GM19238 (cell line): ENCODE results near the gene RTL1.

ENCODE experiments used
- DNase-seq: peaks from one replicate; pipeline ENCODE4 v3.0.0; 2011; ENCODE audit warnings: low spot score; ENCODE audit not compliant: insufficient read length

Gene RTL1

GRCh38 chr14:100898935-100899883, 4.3 kb downstream of the RTL1 start:
- DNase-seq: no peak

GRCh38 chr14:100898465-100898864, 5.1 kb downstream of the RTL1 start:
- DNase-seq: no peak

DNA sequence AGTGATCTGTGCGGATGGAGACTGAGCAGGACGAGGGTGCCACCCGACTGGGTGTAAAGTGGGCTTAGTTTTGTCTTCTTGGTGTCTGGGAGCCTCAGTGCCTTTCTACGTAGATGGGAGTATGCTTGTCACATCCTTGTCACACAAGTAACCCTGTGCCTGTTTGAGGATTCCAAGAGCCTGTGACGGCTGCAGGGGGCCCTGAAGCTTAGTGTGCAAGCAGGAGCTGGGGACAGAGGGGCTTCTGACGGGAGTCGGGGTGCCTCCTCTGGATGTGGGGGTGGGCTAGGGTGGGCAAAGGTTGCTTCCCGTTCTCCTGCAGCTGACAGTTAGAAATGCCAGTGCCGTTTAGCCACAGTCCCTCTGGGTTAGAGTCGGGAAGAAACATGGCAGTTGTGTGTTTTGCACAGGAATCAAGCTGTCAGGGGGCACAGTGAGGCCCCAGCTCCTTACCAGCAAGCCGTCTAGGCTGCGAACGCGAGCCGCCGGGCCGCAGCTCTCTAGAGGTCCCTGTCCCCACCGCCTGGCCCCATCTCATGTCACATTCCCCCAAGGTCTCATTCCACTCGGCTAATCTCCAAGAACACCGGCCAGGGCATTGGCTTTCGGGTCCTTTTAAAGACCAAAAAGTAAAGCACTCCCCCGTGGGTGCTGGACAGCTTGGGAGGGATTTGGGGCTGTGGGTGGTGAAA, 7.0 kb downstream of the RTL1 start:
- DNase-seq: no peak

DNA sequence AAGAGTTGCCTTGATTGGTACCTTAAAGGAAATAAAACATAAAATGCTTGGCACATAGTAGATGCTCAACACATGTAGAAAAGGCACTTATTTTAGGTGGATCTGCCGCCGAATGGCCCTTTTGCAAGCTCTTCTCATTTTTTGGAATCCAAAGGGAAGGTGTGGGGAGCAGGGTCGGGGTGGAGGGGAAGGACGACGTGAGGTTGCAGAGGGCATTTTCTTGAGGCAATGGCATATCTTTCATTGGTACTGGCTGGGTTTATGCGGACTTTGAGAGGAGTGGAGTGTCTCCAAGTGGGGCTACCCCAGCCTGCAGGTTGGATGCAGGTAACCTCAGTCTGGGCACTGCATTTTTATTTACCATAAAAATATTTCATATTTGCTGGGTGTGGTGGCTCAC, 8.1 kb downstream of the RTL1 start:
- no peak for DNase-seq

DNA sequence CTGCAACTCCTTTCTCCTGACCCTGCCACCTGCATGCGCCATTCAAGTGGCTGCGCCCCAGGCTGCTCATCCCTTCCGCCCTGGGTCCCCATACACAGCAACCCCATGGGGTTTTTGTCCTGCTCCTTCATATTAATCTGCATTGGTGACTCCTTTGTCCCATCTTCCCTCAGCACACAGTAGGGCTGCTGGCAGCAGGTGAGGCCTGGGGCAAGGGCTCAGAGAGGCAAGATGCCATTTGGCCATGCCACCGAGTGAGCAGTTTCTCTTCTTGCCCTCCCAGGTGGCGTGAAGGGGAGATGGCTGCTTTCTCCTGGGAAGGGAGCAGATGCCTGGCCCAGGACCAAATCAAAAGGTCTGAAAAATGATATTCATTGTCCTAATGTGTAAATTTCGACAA, 9.1 kb downstream of the RTL1 start:
- DNase-seq: no peak

GRCh38 chr14:100893760-100894159, 9.8 kb downstream of the RTL1 start:
- DNase-seq: no peak

- DNase-seq: no peak
These were observed 10.3 kb downstream of the RTL1 start for GRCh38 chr14:100893228-100893601.

DNA sequence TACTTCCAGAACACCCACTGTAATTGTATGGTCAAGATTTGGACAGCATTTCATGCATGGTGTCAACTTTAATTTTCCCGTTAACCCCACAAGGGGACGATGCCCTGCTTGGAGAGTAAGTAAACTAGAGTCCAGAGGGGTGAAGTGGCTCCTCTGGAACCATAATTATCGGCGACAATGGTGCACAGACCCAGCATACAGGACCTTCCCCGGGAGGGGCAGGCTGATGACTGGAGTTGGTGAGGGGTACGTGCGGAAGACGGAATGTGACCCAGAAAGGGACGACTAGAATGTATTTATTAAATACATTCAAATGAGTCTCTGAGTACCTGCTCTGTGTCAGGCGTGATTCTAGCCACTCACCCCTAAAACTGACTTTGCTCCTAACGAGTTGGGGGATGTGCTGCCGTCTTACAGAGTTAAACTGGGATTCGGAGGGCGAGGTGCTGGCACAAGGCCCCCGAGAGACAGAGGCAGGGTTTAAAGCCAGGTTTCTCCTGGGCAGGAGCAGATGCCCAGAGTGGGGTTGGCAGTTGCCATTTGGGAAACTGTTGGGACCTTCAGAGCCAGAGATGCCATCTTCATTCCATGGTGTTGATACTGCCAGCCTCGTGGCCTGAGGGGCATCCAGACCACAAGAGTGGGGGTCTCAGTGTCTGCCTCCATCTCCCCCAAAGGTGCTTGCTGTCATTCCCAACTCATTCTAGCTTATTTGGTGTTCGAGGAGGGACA, 10.9 kb downstream of the RTL1 start:
- DNase-seq: no peak

DNA sequence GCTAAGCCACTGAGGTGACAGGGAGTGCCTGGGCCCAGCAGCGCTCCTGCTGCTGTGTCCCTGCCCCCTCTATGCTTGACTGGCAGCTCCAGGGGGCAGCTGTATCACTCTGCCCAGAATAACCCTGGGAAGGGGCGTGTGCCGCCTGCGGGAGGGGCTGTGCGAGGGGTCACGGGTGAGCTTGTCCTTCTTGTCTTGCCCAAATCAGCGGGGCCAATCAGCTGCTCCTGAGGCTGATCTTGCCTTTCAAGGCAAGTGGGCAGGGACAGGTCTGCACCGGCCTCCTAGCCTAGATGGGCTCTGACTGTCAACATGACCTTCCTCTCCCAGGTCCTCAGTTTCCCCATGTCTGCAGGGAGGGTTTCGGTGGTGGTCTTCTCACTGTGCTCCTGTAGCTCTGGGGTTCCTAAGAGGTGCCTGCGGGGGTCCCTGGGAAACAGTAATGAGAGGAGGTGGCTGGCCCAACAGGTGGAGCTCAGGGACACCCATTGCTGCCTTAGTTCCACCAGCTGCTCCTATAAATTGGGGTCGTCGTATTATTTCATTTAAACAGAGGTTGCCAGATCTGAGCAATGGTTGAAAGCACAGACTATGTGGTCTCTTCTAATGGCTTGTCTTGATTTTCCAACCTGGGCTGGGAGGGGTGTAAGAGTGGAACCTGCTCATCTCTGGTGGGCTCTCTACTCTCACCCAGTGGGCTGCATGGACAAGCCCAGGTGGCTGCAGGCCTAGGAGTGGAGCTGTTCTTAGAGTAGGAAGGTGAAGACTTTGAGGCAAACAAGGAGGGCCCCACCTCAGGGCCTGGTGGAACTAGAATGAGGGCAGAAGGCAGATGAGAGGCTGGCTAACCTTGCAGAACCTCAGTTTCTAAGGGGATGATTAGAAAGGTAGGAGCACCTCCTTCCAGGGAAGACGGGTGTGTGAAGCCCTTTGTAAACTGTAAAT, 11.7 kb downstream of the RTL1 start:
- DNase-seq: no peak

- no peak for DNase-seq
These were observed 12.5 kb downstream of the RTL1 start for GRCh38 chr14:100891051-100891450.

DNA sequence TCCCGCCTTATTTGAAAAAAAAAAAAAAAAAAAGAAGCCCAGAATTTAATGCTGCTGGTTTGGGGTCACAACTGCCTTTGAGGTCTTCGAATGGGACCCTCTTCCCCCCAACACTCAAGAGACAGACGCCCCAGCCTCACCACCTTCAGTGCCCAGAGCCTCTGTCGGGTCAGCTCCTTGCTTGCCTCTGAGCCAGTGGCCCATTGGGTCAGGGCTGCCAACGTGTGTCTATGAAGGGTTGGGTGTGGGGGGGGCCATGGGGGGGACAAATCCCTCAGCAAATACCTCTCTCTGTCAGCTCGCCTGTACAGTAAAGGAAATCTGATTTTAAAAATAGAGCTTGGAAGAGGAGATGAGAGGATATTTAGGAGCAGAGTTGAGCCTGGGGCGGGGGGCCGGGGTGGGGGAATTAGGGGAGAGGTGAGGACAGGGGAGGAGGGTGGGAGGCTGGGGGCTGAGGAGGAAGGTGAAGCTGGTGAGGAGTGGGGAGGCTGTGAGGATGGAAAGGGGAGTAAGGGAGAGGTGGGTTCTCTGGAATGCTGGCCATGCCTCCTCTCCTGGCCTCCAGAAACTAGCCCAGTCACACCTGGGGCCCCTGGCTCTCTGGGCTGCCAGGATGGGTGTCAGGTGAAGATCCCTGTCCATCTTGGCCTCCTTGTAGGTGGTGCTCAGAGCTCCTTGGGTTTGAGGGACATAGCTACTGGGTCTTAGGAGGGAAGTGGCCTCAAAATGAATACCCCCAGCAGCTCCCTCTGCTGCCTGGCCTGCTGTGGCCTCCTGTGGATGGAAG, 13.3 kb downstream of the RTL1 start:
- DNase-seq: no peak

- no peak for DNase-seq
These were observed 13.9 kb downstream of the RTL1 start for GRCh38 chr14:100889641-100890040.

DNA sequence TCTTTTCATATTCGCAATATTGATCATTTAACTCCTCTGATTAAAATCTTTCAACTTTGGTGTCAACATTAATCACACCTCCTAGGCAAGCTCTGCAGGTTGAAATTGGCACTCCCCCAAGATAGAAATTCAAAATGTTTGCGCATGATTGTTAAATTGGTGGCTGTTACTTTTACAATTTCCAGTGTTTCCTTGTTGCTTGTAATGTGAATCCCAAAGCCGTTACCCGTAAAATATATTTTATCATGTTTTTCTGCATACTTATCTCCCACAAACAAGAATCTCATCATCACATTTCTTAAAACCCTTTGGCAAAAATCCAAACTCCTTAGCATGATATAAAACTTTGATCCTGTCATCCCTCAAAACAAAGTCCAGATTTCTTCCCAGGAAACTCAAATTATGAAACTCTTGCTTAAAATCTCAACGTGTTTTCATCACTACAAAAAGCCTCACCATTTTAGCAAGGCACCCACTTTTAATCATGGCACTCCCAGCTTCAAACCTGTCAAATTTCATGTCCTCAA, 14.7 kb downstream of the RTL1 start:
- DNase-seq: no peak

DNA sequence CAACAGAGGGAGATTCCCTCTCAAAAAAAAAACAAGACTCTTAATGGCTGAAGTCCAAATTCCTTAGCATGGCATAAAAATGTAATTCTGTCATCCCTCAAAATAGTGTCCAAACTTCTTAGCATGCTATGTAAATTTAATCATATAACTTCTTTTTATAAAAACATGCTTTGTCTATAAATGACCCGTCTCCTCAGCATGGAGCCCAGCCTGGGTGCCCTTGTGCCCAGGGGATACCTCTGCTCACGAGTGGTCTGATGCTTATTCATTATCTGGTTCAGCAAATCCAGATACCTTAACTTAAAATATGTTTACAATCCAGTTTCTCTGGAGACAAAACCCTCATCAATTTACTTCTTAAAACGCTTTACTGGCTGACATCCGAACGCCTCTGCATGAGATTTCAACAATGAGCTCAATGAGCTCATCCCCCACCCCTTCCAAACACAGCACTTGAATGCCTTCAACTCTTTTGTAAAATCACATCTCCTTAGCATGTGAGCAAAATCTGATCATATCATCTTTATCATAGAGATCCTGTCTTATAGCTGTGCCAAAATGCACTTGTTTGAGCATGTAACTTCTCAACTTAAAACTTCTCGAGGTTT, 15.7 kb downstream of the RTL1 start:
- DNase-seq: no peak

DNA sequence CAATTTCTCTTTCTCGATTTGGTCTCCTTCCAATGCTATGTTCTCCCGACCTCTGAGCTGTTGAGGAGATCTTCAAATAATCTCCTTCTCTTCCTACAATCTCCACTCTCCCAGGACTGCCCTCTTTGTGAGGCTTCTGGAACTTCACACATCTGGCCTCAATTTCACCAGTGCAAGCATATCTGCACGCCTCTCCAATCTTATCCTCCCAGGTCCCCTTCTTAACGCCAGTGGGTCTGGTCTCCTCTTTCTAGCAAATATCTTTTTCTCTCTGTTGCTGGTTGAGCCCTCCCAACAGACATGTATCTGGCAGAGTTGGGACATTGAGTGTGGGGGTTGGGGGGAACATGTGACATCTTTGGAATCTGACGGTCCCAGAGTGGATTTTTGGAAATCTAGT, 17.9 kb downstream of the RTL1 start:
- no peak for DNase-seq

DNA sequence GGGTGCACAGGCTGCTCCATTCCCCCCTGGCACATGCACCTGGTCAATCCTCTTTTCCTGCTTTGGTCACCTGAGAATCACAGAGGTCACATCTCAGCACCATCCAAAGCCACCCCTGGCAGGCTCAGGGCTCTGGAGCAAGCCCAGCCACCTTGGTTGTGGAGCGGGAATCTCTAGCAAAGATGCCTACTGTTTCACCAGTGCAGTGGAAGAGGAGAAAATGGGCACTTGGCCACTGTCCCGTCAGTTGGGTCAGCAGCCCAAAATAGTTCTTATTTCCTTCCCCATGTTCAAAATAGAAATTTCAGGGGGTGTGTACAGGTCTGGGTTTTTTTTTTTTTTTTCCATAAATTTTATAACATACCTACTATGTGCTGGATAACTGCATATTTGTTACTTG, 18.3 kb downstream of the RTL1 start:
- DNase-seq: no peak

DNA sequence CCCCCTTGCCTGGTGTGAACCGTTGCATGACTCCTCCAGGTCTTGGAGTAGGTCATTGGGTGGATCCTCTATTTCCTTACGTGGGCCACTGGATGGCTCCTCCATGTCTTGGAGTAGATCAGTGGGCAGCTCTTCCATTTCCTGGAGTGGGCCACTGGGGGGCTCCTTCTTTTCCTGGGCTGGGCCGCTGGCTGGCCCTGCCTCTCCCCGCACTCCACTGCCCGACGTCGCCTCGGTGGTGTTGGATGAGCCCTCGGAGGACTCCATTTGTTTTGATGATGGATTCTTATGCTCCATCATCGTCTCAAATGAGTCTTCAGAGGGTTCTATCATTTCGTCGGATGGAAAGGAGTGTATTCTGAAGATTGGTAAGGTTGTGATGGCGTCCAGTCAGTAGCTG, 19.1 kb downstream of the RTL1 start:
- DNase-seq: no peak

DNA sequence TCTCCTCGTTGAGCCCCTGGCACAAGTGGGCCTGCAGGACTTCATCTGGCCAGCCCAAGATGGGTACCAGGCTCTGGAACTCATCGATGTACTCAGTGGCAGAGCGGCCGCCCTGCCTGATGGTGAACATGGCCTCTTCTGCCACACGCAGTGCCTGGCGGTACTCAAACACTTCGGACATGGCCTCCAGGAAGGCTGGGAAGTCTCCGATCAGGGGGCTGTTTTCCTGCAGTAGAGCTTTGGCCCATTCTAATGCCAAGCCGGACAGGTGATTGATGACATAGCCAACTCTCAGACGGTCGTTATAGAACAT, 19.8 kb downstream of the RTL1 start:
- no peak for DNase-seq

DNA sequence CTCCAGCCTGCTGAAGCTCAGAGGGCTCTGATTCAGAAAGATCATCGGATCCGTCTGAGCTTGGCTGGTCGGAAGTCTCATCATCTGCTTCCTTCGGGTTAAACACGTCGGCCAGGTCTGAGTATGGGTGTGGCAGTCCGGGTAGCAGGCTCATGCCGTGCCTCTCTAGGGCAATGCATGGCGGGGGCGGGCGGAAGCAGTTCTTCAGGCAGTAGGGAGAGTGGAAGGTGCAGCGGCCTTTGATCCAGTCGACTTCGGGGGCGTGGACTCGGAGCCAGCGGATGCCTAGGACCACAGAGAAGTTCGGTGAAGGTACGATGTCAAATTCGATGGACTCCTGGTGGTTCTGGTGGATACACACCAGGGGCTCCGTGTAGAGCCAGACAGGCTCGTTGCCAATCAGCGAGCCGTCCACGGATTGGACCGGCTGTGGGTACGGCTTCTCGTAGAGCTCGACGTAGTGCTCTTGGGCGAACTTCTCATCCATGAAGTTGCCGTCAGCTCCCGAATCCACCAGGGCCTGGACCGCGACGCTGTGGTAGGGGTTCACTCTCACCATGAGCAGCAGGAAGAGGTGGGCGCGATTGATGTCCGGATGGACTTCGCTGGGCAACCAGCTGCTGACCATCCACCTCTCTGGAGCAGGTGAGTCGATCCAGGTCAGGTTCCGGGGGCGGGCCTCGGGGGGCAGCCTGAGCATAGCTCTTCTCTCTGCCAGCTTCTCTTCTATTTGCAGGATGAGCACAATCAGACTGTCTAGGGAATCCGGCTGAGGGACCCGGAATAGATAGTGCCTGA, 20.3 kb downstream of the RTL1 start:
- DNase-seq: no peak
